B cell (primary cell): ENCODE data around the gene SCEL. TPM values are rescaled to one million over a fixed set of nuclear protein-coding genes. Genes with fewer than 3 reads are reported as not detected.

Experiments used
- ATAC-seq: fragments of 200-7000 bp; cut with Tn5 transposase; one replicate; pipeline ENCODE4 v1.10.0; 2021; ENCODE audit warnings: low read depth, mild to moderate bottlenecking, moderate number of reproducible peaks, moderate library complexity
- CTCF ChIA-PET: fragments of 350-600 bp; sonication (Branson Sonifier 250); formaldehyde crosslinking; loops from one replicate; lab custom pipeline; 2021; ENCODE audit warnings: antibody characterized with exemption, inconsistent platforms; lab: Charles Lee
- POLR2A ChIA-PET: fragments of 350-600 bp; sonication (Branson Sonifier 250); formaldehyde crosslinking; loops from one replicate; lab custom pipeline; 2021; ENCODE audit warnings: antibody characterized with exemption; lab: Charles Lee
- DNase-seq: peaks from one replicate; pipeline ENCODE4 v3.0.0; 2013
- H2AFZ ChIP-seq: 2 replicates; pipeline ENCODE4 v1.6.1; 2012; ENCODE audit warnings: mild to moderate bottlenecking, low read depth, low read length; ENCODE audit not compliant: insufficient read depth, poor library complexity, severe bottlenecking
- H3K27ac ChIP-seq, 2 donors: 1 replicate in 1 of 2; 2 replicates in 1 of 2; pipeline ENCODE4 v1.5.1; 2012 to 2013; ENCODE audit warnings: low read length in 2 of 2, mild to moderate bottlenecking in 2 of 2, moderate library complexity in 1 of 2
- H3K27me3 ChIP-seq, 4 experiments: fragments of 200-600 bp in 1 of 4; sonication (generic) in 1 of 4; replicated peaks in 1 of 4; 1 replicate in 2 of 4; 2 replicates in 2 of 4; pipeline versions ENCODE4 v1.6.1 to v1.7.0; 2013 to 2016; ENCODE audit warnings: low read length in 3 of 4, mild to moderate bottlenecking in 2 of 4, mixed read lengths in 1 of 4, moderate library complexity in 1 of 4; ENCODE audit not compliant: insufficient read depth in 4 of 4, control insufficient read depth in 3 of 4; ENCODE audit errors: control extremely low read depth in 1 of 4
- H3K36me3 ChIP-seq, 2 experiments: replicated peaks in 1 of 2; 1 replicate in 1 of 2; 2 replicates in 1 of 2; pipeline versions ENCODE4 v1.6.1 to v1.7.1; 2013; ENCODE audit warnings: low read length in 1 of 2; ENCODE audit not compliant: insufficient read depth in 2 of 2, control insufficient read depth in 1 of 2; ENCODE audit errors: control extremely low read depth in 1 of 2, extremely low read depth in 1 of 2
- H3K4me1 ChIP-seq, 2 donors: fragments of 200-600 bp in 1 of 2; sonication (generic) in 1 of 2; 1 replicate in 1 of 2; 2 replicates in 1 of 2; pipeline versions ENCODE4 v1.5.1 to v1.6.1; 2013 to 2017; ENCODE audit warnings: low read length in 2 of 2; ENCODE audit not compliant: control insufficient read depth in 2 of 2, insufficient read depth in 2 of 2
- H3K4me2 ChIP-seq: replicated peaks from 2 replicates; pipeline ENCODE3; 2012; ENCODE audit warnings: mild to moderate bottlenecking, low read depth, low read length; ENCODE audit not compliant: poor library complexity, severe bottlenecking
- H3K4me3 ChIP-seq, 5 experiments: fragments of 200-600 bp in 1 of 5; sonication (generic) in 1 of 5; 1 replicate in 3 of 5; 2 replicates in 2 of 5; pipeline versions ENCODE4 v1.5.1 to v1.7.0; 2011 to 2016; ENCODE audit warnings: low read length in 4 of 5, mild to moderate bottlenecking in 4 of 5, low read depth in 2 of 5, control low read depth in 1 of 5, moderate library complexity in 1 of 5; ENCODE audit not compliant: insufficient read depth in 1 of 5; ENCODE audit errors: control extremely low read depth in 1 of 5, extremely low read depth in 1 of 5
- H3K79me2 ChIP-seq: fragments of 200-600 bp; sonication (generic); one replicate; pipeline ENCODE4 v1.6.0; 2016; ENCODE audit warnings: low read length; ENCODE audit not compliant: control insufficient read depth, insufficient read depth
- H3K9ac ChIP-seq: fragments of 200-600 bp; sonication (generic); 2 replicates; pipeline ENCODE4 v1.6.1; 2017; ENCODE audit warnings: mild to moderate bottlenecking, low read length, moderate library complexity
- H3K9me3 ChIP-seq, 3 donors: one replicate each; pipeline versions ENCODE4 v1.6.1 to v1.7.1; 2013; ENCODE audit warnings: low read length in 2 of 3; ENCODE audit not compliant: control insufficient read depth in 2 of 3, insufficient read depth in 1 of 3; ENCODE audit errors: control extremely low read depth in 1 of 3
- H4K20me1 ChIP-seq: 2 replicates; pipeline ENCODE4 v1.6.0; 2012; ENCODE audit warnings: mild to moderate bottlenecking, low read length; ENCODE audit not compliant: insufficient read depth, control insufficient read depth, poor library complexity, severe bottlenecking
- H3K27ac Mint-ChIP-seq: one replicate; pipeline ENCODE4 v1.8.0; 2021; ENCODE audit warnings: mixed read lengths
- H3K27me3 Mint-ChIP-seq: one replicate; pipeline ENCODE4 v1.8.0; 2021; ENCODE audit warnings: mixed read lengths
- H3K4me1 Mint-ChIP-seq: one replicate; pipeline ENCODE4 v1.8.0; 2021; ENCODE audit warnings: mixed read lengths
- H3K4me3 Mint-ChIP-seq: one replicate; pipeline ENCODE4 v1.8.0; 2021; ENCODE audit warnings: mixed read lengths
- H3K9me3 Mint-ChIP-seq: one replicate; pipeline ENCODE4 v1.8.0; 2022; ENCODE audit warnings: mixed read lengths; ENCODE audit not compliant: insufficient read depth
- CTCF ChIP-seq: fragments of 200-600 bp; IDR thresholded peaks from one replicate; pipeline ENCODE4 v1.8.0; 2022; ENCODE audit warnings: antibody characterized with exemption, mild to moderate bottlenecking
- EZH2 ChIP-seq: IDR thresholded peaks from 2 replicates; pipeline ENCODE4 v1.6.1; 2012; ENCODE audit warnings: borderline replicate concordance, low read depth, mild to moderate bottlenecking, moderate library complexity, low read length; ENCODE audit not compliant: insufficient read depth, poor library complexity, severe bottlenecking
- WGBS: methylation state at CpG from one replicate; pipeline ENCODE4 v1.1.5; 2013; ENCODE audit warnings: missing lambda C conversion rate; ENCODE audit not compliant: insufficient coverage; 5-methylcytosine and 5-hydroxymethylcytosine counted together
- intact Hi-C: fragments of 100-400 bp; cut with micrococcal nuclease; formaldehyde crosslinking; loops from one replicate; pipeline ENCODE4 v1.10.0; 2022
- polyA plus RNA-seq: library from polyadenylated mRNA; depleted of rRNA; stranded (reverse); fragments of >200 nt; gene quantifications from 2 replicates; pipeline ENCODE4 v1.2.3, GENCODE V29; 2012
- total RNA-seq, 2 donors: library from RNA; stranded (reverse); fragments of 120-200 nt in 1 of 2; gene quantifications; 1 replicate in 1 of 2; 2 replicates in 1 of 2; pipeline versions ENCODE4 v1.2.3 to v1.2.4, GENCODE V29; 2013 to 2022

SCEL gene
- total and polyA plus RNA-seq, 2 donors (not counting 1 experiment from before 2014, with no cell fraction given), result not detected

GRCh38 chr13:77489566-77490337, 45.8 kb upstream of the SCEL start:
- no CpG with 5 or more reads among the region's 4 CpGs for WGBS
- H3K36me3 ChIP-seq, result no peaks in the 10 kb centered on the region
- DNase-seq (no peak), ATAC-seq (no peak)
- Mint-ChIP-seq H3K27ac (no peak overlapping the region), H3K9me3 (no peaks in the 10 kb centered on the region), H3K4me3 (no peak overlapping the region), H3K27me3 (peaks cover 7% of the 10 kb centered on the region), H3K4me1 (no peaks in the 10 kb centered on the region)
- no peak overlapping the region for H3K9ac ChIP-seq
- H3K27ac ChIP-seq, result no peak overlapping the region
- intact Hi-C loops, result no loop called here
- H3K79me2 ChIP-seq, result no peaks in the 10 kb centered on the region
- CTCF ChIA-PET, result interaction anchor here (0.6 to 6.2 kb wide), 5 partner anchors 11 to 125 kb away, joined by 3 to 95 read pairs (median 5); no protein-coding TSS in a partner anchor
- H2AFZ ChIP-seq, result no peak overlapping the region
- POLR2A ChIA-PET, result no interaction called here
- TF ChIP-seq EZH2 (no peak), CTCF (no peak)
- H3K27me3 ChIP-seq, result no peaks in the 10 kb centered on the region
- H3K9me3 ChIP-seq, result no peaks in the 10 kb centered on the region
- H3K4me3 ChIP-seq, result no peak overlapping the region
- no peaks in the 10 kb centered on the region for H4K20me1 ChIP-seq
- no peaks in the 10 kb centered on the region for H3K4me1 ChIP-seq
- H3K4me2 ChIP-seq, result no peak overlapping the region

- Histone ChIP-seq H3K4me1 (no peaks in the 10 kb centered on the region), H3K79me2 (no peaks in the 10 kb centered on the region), H3K27me3 (no peaks in the 10 kb centered on the region), H3K4me2 (no peak overlapping the region), H2AFZ (no peak overlapping the region), H3K9me3 (no peaks in the 10 kb centered on the region), H3K4me3 (no peak overlapping the region), H4K20me1 (no peaks in the 10 kb centered on the region), H3K27ac (no peak overlapping the region), H3K9ac (no peak overlapping the region), H3K36me3 (no peaks in the 10 kb centered on the region)
- CTCF ChIA-PET, result interaction anchor here (0.7 to 6.2 kb wide), 33 partner anchors 10 to 629 kb away, joined by 3 to 95 read pairs (median 4); no protein-coding TSS in a partner anchor
- peak; percentile 44 for DNase-seq
- Mint-ChIP-seq H3K9me3 (no peaks in the 10 kb centered on the region), H3K27ac (no peak overlapping the region), H3K4me1 (no peaks in the 10 kb centered on the region), H3K27me3 (peaks cover 7% of the 10 kb centered on the region), H3K4me3 (no peak overlapping the region)
- TF ChIP-seq CTCF (peak; percentile 61), EZH2 (no peak)
- POLR2A ChIA-PET, result interaction anchor here (1.1 kb wide), 1 partner anchor 9 kb away, joined by 3 read pairs; no protein-coding TSS in a partner anchor
- intact Hi-C loops, result loop anchor here (1.0 kb wide), 2 partner anchors 72 to 259 kb away; no protein-coding TSS in a partner anchor
- no CpG with 5 or more reads among the region's 1 CpG for WGBS
- peak; percentile 72 for ATAC-seq
Observed at GRCh38 chr13:77492982-77493381, 42.5 kb upstream of the SCEL start.
